SU-DHL-6 (cell line): Measurements from ENCODE around the gene NPHS1.

Experiments used
- H2AFZ ChIP-seq: fragments of 200-600 bp; sonication (generic); 2 replicates; pipeline ENCODE4 v1.6.1; 2014; ENCODE audit warnings: low read depth, mild to moderate bottlenecking, moderate library complexity, mixed read lengths, antibody characterized with exemption, low read length; ENCODE audit not compliant: severe bottlenecking
- H3F3A ChIP-seq: fragments of 200-600 bp; shearing (Covaris generic); 2 replicates; pipeline ENCODE4 v1.6.0; 2016; ENCODE audit warnings: antibody characterized with exemption, mild to moderate bottlenecking; ENCODE audit not compliant: insufficient read depth
- H3K27ac ChIP-seq: fragments of 200-600 bp; sonication (generic); 2 replicates; pipeline ENCODE4 v1.5.1; 2016; ENCODE audit warnings: low read depth, mild to moderate bottlenecking, low read length, moderate library complexity, mixed read lengths
- H3K27me3 ChIP-seq: fragments of 200-600 bp; sonication (generic), shearing (Covaris generic); 2 replicates; pipeline ENCODE4 v1.6.0; 2014; ENCODE audit warnings: mild to moderate bottlenecking, low read length
- H3K36me3 ChIP-seq: fragments of 200-600 bp; sonication (generic); 2 replicates; pipeline ENCODE4 v1.6.1; 2014; ENCODE audit warnings: mild to moderate bottlenecking, low read length, mixed read lengths
- H3K4me2 ChIP-seq: fragments of 300-600, 200-600 bp; shearing (Covaris generic), sonication (generic); 2 replicates; pipeline ENCODE4 v1.6.0; 2014; ENCODE audit warnings: low read length, low read depth, mild to moderate bottlenecking; ENCODE audit not compliant: poor library complexity, severe bottlenecking
- H3K4me3 ChIP-seq: fragments of 200-600 bp; sonication (generic); 2 replicates; pipeline ENCODE4 v1.5.1; 2014; ENCODE audit warnings: antibody characterized with exemption, low read length, mild to moderate bottlenecking, mixed read lengths; ENCODE audit not compliant: insufficient read depth, poor library complexity, severe bottlenecking
- H3K79me2 ChIP-seq: fragments of 200-600 bp; sonication (generic); 2 replicates; pipeline ENCODE4 v1.6.1; 2014; ENCODE audit warnings: mild to moderate bottlenecking, low read length, moderate library complexity; ENCODE audit not compliant: insufficient read depth
- H3K9ac ChIP-seq: fragments of 200-600 bp; sonication (generic); 2 replicates; pipeline ENCODE4 v1.7.0; 2014; ENCODE audit warnings: mild to moderate bottlenecking, low read length
- H3K9me2 ChIP-seq: fragments of 200-600 bp; sonication (generic); replicated peaks from 2 replicates; pipeline ENCODE4 v1.6.1; 2014; ENCODE audit warnings: low read length; ENCODE audit not compliant: insufficient read depth
- H3K9me3 ChIP-seq: fragments of 200-600 bp; sonication (generic); 2 replicates; pipeline ENCODE4 v1.6.1; 2014; ENCODE audit warnings: low read length, mixed read lengths; ENCODE audit not compliant: insufficient read depth
- H4K20me1 ChIP-seq: fragments of 200-600 bp; sonication (generic); 2 replicates; pipeline ENCODE4 v1.6.1; 2014; ENCODE audit warnings: low read depth, mild to moderate bottlenecking, antibody characterized with exemption, low read length, moderate library complexity, mixed read lengths
- CTCF ChIP-seq: fragments of 200-600 bp; sonication (generic); IDR thresholded peaks from one replicate; pipeline ENCODE4 v1.5.1; 2017; ENCODE audit warnings: antibody characterized with exemption, mild to moderate bottlenecking, low read length, moderate library complexity; ENCODE audit not compliant: insufficient read depth, poor library complexity, severe bottlenecking
- EZH2phosphoT487 ChIP-seq: fragments of 200-600 bp; sonication (generic), shearing (Covaris generic); conservative IDR thresholded peaks from 2 replicates; pipeline ENCODE4 v1.6.1; 2018; ENCODE audit warnings: mild to moderate bottlenecking, antibody characterized with exemption, low read length, moderate library complexity, mixed read lengths

Gene NPHS1

GRCh38 chr19:35885904-35886303 is 33.6 kb upstream of the NPHS1 start:
- peaks cover 5% of the 10 kb centered on the region; the same call in 1 of the 2 replicates for H3K36me3 ChIP-seq
- H2AFZ ChIP-seq: no peak overlapping the region
- TF ChIP-seq EZH2phosphoT487 (no peak), CTCF (no peak)
- no peaks in the 10 kb centered on the region for H4K20me1 ChIP-seq
- H3K9me2 ChIP-seq: no peaks in the 10 kb centered on the region
- no peak overlapping the region for H3K4me3 ChIP-seq
- H3K27ac ChIP-seq: no peak overlapping the region
- H3K27me3 ChIP-seq: no peaks in the 10 kb centered on the region
- H3K9me3 ChIP-seq: no peaks in the 10 kb centered on the region
- no peak overlapping the region for H3K9ac ChIP-seq
- H3K79me2 ChIP-seq: no peaks in the 10 kb centered on the region
- no peak overlapping the region for H3K4me2 ChIP-seq
- H3F3A ChIP-seq: peaks cover 30% of the 10 kb centered on the region; the same call in 1 of the 2 replicates

- Histone ChIP-seq H3K4me3 (no peak overlapping the region), H3K9me3 (no peaks in the 10 kb centered on the region), H3K27ac (no peak overlapping the region), H3K27me3 (no peaks in the 10 kb centered on the region), H3K36me3 (peaks cover 4% of the 10 kb centered on the region; the same call in 1 of the 2 replicates), H3K4me2 (no peak overlapping the region), H4K20me1 (no peaks in the 10 kb centered on the region), H3K79me2 (no peaks in the 10 kb centered on the region), H2AFZ (no peak overlapping the region), H3K9ac (no peak overlapping the region), H3F3A (peaks cover 28% of the 10 kb centered on the region; the same call in 1 of the 2 replicates), H3K9me2 (no peaks in the 10 kb centered on the region)
- no peak for TF ChIP-seq CTCF
- no peak for TF ChIP-seq EZH2phosphoT487
Observed at GRCh38 chr19:35885225-35885738, 33.0 kb upstream of the NPHS1 start.

GRCh38 chr19:35883882-35884281 is 31.6 kb upstream of the NPHS1 start:
- Histone ChIP-seq H3K9me2 (no peaks in the 10 kb centered on the region), H3K36me3 (no peaks in the 10 kb centered on the region)

More at GRCh38 chr19:35883882-35884281, 31.6 kb upstream of the NPHS1 start:
- Histone ChIP-seq H3F3A (peaks cover 28% of the 10 kb centered on the region; the same call in 1 of the 2 replicates), H3K27ac (no peak overlapping the region), H3K4me2 (no peak overlapping the region), H3K9ac (no peak overlapping the region), H4K20me1 (no peaks in the 10 kb centered on the region), H3K9me3 (no peaks in the 10 kb centered on the region), H3K4me3 (no peak overlapping the region), H3K79me2 (no peaks in the 10 kb centered on the region), H2AFZ (no peak overlapping the region), H3K27me3 (no peaks in the 10 kb centered on the region)
- TF ChIP-seq EZH2phosphoT487 (no peak), CTCF (no peak)
